Epidermal melanocyte (primary cell): ENCODE data around the gene DUSP19.
A peak's percentile ranks its signal among the peaks of the same experiment; 100 is the strongest.
"Not testable (repeated sequence)": the region's sequence is repeated elsewhere in the genome, so short reads cannot be mapped to it uniquely, and the experiment has no call there.

Source experiments
- DNase-seq: peaks from one replicate; pipeline ENCODE4 v3.0.0; 2011; ENCODE audit warnings: low spot score; ENCODE audit not compliant: insufficient read length

The DUSP19 gene, protein sequence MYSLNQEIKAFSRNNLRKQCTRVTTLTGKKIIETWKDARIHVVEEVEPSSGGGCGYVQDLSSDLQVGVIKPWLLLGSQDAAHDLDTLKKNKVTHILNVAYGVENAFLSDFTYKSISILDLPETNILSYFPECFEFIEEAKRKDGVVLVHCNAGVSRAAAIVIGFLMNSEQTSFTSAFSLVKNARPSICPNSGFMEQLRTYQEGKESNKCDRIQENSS

DNA sequence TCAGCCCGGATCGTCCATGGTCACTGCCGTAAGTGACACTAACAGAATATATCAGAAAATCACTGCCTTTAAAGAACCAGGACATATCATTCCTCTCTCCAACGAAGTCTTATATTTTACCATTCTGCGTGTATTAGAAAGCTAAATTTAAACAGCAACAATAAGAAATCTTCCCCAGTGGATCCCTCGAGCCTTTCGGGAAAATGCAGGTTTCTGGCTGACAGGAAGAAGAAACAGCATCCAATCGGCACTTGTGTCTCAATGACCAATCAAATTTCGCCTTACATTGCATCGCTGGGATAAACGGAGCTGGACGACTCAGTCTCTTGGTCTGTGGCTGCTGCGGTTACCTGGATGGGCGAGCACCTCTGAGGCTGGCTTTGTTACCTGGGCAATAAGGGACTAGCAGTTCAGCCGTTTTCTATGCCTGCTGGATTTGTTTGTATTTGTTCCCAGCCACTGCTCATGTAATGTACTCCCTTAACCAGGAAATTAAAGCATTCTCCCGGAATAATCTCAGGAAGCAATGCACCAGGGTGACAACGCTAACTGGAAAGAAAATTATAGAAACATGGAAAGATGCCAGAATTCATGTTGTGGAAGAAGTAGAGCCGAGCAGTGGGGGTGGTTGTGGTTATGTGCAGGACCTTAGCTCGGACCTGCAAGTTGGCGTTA is at the start of gene DUSP19:
TSS of gene DUSP19 (plus strand) at position 284 of the 675 bp plus-strand sequence. CDS start at position 471, 187 bp downstream.
- peak; percentile 97 for DNase-seq

DNA sequence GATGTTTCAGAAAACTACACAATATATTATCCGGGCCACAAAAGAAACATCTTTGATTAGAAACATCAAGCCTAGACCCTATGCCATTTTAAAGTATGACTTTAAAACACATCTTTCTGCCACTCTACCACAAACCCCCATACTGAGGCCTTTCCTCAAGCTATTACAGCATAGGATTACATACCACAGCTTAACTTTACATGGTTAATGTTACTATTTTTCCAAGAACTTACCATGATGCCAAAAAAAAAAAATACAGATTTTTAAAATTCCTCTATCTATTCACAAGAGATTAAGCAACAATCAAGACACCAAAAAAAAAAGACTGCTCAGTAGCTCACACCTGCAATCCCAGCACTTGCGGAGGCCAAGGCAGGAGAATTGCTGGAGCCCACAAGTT is 49.3 kb upstream of the DUSP19 start:
- DNase-seq: no peak

GRCh38 chr2:183031911-183032794 is 46.4 kb upstream of the DUSP19 start:
- no peak for DNase-seq

DNA sequence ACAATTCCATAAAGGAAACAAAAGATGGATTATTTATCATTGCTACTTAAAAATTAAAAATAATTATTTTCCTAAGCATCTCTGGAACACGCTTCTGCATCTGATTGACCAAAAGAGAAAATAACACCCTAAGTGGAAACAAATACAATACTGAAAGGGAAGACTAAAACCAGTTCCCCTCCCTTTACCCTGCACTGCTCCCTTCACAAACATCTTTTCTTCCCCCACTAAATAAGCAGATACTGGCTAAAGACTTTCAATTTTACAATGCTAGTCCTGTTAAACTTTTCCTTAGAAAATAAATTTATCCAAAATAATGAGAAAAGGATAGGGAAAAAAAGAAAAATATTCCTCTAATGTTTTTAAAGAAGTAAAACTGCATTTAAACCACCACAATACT is 44.6 kb upstream of the DUSP19 start:
- no peak for DNase-seq

DNA sequence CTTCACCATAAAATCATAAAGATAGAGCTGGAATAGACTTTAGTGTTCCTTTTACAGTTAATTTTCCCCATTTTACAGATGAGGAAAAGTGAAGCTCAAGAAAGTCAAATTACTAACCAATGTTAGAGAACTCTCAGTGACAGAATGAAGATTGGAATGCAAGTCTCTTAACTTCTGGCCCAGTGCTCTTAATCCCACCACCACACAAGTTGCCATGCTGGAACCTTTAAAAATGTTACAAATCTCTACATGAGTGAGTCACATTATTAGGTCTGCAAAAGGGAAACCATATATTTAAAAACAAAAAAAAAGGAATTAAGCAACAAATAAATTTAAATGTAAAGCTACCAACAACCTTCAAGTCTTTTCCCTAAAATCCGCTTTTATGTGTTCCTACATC is 43.7 kb upstream of the DUSP19 start:
- DNase-seq: no peak

- DNase-seq: peak; percentile 33
Observed at GRCh38 chr2:183035298-183035953, 43.1 kb upstream of the DUSP19 start.

- no peak for DNase-seq
Observed at GRCh38 chr2:183035954-183036669, 42.4 kb upstream of the DUSP19 start.

DNA sequence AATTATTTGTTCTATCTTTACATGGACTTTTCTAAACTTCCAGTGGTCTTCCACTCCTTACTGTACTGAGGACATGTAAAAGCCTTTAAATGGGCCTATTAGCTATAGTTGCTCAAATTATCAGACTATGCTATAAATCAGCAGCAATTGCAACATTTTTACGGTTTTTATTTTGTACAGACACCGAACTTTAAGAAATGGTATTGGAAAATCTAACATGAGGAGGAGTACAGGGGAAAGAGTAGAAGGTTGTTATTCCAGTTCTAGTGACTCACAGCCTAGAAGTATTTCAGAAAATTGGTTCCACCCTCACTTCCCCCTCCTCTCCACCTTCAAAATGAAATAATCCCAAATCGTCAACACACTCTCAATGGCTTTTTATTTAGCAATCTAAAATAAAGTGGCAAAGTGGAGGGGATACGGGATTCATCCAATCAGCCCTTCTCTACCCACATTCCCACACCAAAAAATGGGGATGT is 41.4 kb upstream of the DUSP19 start:
- DNase-seq: no peak

- peak; percentile 15 for DNase-seq
Observed at GRCh38 chr2:183037553-183038340, 40.8 kb upstream of the DUSP19 start.

GRCh38 chr2:183038341-183039300 is 39.9 kb upstream of the DUSP19 start, which contains the start of gene NCKAP1:
Gene NCKAP1 (minus strand): TSS chr2:183038457. CDS start chr2:183038099, 358 bp downstream.
- peak; percentile 67 for DNase-seq

- no peak for DNase-seq
Observed at GRCh38 chr2:183040604-183041003, 37.9 kb upstream of the DUSP19 start.

- DNase-seq: not testable (repeated sequence)
Observed at GRCh38 chr2:183043580-183043979, 35.0 kb upstream of the DUSP19 start.

DNA sequence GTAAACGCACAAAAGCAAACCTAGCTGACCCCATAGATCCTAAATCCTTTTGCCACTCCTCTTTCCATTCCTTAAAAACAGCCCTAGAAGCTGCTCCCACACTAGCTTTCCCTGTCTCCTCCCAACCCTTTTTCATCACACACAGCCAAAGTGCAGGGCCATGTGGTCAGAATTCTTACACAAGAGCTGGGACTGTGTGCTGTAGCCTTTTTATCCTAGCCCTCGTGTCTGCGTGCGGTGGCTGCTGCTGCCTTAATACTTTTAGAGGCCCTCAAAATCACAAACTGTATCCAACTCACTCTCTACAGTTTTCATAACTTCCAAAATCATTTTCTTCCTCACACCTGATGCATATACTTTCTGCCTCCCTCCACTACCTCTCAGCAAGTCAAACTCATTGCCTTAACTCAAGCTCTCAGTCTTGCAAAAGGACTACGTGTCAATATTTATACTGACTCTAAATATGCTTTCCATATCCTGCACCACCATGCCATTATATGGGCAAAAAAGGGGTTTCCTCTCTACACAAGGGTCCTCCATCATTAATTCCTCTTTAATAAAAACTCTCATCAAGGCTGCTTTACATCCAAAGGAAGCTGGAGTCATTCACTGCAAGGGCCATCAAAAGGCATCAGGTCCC is 30.9 kb upstream of the DUSP19 start:
- DNase-seq: not testable (repeated sequence)

DNA sequence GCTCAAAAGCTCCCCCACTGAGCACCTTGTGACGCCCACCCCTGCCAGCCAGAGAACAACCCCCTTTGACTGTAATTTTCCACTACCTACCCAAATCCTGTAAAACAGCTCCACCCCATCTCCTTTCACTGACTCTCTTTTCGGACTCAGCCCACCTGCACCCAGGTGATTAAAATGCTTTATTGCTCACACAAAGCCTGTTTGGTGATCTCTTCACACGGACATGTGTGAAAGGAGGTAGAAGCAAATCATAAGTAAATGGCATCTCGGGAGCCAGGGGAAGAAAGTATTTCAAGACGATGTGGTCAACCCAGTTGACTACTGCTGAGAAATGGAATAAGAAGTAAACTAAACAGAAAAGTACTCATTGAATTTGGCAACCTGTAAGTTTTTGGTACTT is 29.1 kb upstream of the DUSP19 start:
- no peak for DNase-seq

DNA sequence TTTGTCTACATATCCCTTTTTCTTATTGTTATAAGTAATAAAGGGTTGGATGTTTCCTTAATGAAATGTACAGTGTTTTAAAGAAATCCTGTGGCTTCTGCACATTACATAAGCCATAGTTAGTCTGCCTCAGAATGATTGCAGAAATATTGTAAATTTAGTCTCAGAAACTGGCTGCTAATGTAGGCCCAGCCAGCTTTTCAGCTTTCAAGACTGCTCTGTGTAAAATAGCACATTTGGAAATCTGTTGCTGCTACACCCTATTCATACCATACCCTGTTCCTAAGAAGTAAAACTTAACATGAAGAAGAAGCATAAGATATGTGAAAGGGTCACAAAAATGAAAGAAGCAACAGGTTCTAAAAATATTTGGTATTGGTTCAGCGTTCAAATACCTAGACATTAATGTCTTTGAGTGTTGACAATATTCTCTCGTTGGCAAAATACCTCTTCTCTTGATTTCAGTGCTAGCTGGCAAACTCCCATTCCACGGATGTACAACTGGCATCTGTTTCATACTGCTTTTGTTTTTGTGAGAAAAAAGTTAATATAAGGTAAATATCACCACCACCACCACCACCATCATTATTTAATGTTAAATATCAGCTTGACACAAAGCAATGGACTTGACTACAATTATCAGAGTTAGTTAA is 21.1 kb upstream of the DUSP19 start:
- no peak for DNase-seq

GRCh38 chr2:183059561-183059960 is 19.0 kb upstream of the DUSP19 start:
- DNase-seq: no peak

DNA sequence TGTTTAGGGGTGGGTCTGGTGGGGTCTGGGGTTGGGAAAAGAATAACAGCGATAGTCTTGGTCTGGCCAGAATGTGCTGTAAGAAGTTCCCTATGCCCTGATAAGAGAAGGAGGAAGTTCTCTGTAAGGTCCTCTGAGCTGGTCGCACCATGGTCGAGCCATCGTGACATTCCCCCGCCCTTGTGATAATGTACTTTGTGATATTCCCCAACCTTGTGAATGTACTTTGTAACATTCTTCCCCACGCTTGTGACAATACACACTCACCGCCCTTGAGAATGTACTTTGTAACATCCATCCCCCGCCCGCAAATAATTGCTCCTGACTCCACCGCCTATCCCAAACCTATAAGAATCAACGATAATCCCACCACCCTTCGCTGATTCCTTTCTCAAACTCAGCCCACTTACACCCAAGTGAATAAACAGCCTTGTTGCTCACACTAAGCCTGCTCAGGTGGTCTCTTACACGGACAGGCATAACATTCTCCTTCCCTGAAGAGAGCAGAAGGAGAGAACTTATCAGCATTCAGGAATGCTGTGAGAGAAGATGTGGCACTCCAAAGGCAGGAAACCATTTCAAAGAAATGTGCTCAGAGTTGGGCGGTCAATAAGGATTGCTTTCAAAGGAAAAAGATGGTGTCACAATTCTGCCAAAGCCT is 17.8 kb upstream of the DUSP19 start:
- no peak for DNase-seq
